Left renal cortex interstitium (tissue), 4 donors: Measurements from ENCODE around the gene TUBB4B. TPM values are rescaled to one million over a fixed set of nuclear protein-coding genes. Genes with fewer than 3 reads are reported as not detected.

ENCODE experiments used
- DNase-seq, 4 donors: peaks; one replicate each; pipeline ENCODE4 v3.0.0-alpha.2; 2013; ENCODE audit warnings: low read depth in 4 of 4, low spot score in 2 of 4, missing footprints in 1 of 4
- polyA plus RNA-seq, 4 donors: library from polyadenylated mRNA; unstranded; fragments of 120-200 nt; gene quantifications; one replicate each; pipeline ENCODE4 v1.2.1, GENCODE V29; 2013; ENCODE audit not compliant: insufficient read length in 4 of 4

Gene TUBB4B
- 100 to 1,000 TPM; 324 to 444 (median 393) TPM for polyA plus RNA-seq

DNA sequence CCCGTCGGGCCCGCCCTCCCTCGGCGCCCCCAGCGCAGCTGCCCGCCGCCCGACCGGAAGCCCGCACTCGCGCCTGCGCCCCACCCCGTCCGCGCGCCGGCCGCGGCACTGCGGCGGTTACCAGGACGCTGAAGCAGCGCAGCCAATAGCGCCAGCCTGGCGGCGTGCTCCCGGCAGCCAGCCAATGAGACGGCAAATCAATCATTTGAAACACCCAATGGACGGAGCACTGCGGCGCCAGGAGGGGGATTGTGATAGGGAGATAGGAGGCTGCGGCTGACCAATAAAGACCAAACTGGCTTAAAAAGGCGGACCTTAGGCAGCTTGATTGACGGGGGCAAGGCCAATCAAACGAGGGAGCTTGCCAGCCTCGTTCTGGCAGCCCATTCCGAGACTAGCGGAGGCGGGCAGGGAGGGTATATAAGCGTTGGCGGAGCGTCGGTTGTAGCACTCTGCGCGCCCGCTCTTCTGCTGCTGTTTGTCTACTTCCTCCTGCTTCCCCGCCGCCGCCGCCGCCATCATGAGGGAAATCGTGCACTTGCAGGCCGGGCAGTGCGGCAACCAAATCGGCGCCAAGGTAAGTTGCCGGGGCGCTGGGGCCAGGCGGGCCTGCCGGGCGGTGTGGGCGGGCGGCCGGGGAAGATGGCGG is at the start of gene TUBB4B:
TUBB4B (plus strand) TSS at position 447 of the 649 bp plus-strand sequence; CDS start at position 521, 74 bp downstream.
- peak; percentile 97 to 99 (median 98) for DNase-seq

DNA sequence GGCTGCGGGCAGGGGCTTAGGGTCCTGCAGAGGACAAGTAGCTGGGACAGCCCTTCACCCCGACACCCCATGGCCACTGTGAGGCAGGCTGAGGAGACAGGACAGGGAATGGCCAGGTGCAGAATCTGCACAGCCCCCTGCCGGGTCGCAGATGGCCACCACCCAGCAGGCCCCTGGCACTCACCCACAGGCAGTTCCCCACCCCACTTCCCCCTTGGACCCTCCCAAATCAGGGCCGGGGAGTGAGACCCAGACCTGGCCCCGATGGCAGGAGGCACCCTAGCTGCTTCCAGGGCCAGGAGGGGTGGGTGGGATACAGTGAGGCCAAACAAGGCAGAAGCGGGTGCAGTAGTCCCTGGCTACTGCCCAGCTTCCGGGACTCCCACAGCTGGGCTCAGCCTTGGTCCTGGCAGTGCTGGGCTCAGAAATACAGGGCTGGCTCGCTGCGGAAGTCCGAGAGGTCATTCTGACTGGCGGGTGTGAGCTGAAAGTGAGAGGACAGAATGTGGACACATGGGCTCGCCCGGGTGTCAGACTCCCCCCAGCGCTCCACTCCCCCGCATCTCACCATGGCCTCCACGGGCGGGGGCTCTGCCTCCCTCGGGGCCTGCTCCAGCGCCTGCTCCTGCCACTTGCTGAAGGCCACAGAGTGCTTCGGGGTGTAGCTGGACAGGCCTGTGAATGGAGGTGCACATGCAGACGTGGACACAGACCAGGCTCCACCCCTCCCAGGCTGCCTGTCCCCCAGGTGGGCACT is 49.2 kb upstream of the TUBB4B start:
- no peak for DNase-seq

DNA sequence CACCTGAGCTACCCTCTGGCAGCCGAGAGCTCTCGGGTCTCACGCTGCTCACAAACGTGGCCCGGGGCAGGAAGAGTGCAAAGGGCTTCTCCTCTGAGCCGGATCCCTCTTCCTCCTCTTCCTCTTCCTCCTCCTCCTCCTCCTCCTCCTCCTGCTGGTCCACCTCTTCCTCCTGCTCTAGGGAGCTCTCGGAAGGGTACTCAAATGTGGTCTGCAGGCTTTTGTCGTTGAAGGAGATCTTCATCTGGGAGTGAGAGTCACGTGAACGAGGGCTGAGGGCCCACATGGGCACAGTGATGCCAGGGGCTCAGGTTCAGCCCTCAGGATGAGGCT is 48.7 kb upstream of the TUBB4B start:
- DNase-seq, result no peak

DNA sequence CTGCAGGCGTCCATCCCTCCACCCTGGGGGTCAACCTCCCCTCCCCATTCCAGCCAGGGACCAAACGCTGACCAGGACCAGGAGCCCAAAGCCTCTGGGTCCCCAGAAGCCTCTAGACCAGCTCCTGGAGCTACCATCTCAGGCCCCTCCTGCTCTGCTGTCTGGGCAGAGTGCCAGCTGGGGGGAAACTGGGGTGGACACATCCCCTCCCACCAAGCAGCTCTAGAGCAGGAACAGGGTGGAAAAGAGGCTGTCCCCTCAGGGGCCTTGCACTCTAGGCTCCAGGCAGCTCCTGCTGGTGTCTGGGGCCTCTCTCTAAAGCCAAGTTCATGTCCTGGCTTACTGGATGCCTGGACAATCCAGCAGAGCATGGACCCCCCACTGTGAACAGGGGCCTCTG is 48.2 kb upstream of the TUBB4B start:
- no peak for DNase-seq

DNA sequence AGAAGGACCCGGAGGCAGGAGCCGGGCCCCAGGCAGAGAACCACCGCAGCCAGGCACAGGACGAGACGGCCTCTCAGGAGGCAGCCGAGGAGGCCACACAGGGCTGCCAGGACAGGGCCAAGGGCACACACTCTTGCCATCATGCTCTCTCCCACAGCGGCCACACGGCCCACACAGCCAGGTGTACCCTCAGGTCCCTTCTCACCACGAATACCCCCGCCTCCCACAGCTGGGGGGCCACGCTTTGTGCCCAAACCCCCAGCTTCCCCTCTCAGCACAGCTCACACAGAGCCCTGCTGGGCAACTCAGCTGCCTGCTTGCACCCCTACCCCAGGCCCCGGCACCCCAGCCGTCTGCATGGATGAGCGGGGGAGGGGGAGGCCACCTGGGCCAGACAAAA is 47.3 kb upstream of the TUBB4B start:
- DNase-seq, result no peak

DNA sequence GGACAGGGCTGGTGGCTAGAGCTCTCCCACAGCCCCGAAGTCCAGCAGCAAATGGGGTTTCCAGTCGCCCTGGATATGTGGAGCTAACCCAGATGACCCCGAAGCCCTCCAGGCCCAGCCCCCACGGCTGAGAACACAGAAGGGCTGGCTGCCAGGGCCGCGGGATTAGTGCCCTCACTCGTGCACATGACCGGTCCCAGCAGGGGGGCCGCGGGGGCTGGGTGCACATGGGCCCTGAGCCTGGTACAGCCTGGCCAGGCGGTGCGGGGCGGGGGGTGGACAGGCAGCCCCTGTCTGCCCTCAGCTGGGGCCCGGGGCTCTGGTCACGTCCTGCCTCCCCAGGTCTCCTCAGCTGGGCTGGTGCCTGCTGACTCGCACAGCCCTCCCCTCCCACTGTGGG is 46.7 kb upstream of the TUBB4B start:
- DNase-seq, result no peak

DNA sequence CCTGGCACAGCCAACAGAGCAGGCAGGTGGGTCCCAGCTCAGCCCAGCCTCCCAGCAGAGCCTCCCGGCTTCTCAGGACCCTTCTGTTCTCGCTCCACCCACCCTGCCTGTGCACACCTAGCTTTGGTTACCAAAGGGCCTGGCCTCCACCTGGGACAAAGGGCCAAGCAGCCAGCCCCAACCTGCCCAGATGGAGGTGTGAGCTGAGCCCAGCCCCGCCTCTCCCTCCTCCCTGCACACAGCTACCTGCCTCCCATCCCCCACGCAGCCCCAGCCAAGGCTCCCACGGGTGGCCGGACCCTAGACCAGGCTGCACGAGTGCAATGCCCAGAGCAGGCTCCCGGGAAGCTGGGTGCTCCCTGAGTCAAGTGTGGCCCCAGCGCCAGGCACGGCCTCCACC is 46.2 kb upstream of the TUBB4B start:
- DNase-seq, result no peak

DNA sequence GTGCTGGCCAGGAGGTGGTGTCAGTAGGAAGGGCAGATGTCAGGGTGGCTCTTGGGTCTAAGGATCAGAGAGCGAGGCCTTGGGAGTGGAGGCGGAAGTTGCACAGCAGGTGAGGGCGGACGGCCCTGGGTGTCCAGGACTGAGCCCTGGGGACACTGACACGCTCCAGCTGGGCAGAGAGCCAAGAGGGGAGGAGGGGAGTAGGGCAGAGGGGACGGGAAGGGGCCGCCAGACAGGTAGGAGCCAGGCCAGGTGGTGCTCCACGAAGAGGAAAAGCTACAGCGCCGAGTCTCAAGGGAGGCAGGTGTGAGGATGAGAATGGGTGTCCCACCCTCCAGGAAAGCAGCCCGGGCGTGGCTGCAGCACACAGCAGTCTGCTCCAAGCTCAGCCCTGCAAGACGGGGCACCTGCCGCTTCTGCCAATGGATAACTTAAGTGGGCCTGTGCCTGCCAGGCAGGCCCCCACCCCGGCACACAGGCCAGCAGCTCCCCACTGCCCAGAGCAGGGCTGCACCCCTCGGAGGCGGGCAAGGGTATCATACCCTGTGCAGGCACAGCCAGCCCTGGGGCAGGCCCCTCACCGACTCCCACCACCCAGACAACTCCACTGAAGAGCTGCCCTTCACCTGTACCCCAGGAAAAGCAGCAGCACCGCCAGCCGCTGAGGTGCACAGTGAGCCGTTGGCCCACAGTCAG is 45.4 kb upstream of the TUBB4B start:
- no peak for DNase-seq

DNA sequence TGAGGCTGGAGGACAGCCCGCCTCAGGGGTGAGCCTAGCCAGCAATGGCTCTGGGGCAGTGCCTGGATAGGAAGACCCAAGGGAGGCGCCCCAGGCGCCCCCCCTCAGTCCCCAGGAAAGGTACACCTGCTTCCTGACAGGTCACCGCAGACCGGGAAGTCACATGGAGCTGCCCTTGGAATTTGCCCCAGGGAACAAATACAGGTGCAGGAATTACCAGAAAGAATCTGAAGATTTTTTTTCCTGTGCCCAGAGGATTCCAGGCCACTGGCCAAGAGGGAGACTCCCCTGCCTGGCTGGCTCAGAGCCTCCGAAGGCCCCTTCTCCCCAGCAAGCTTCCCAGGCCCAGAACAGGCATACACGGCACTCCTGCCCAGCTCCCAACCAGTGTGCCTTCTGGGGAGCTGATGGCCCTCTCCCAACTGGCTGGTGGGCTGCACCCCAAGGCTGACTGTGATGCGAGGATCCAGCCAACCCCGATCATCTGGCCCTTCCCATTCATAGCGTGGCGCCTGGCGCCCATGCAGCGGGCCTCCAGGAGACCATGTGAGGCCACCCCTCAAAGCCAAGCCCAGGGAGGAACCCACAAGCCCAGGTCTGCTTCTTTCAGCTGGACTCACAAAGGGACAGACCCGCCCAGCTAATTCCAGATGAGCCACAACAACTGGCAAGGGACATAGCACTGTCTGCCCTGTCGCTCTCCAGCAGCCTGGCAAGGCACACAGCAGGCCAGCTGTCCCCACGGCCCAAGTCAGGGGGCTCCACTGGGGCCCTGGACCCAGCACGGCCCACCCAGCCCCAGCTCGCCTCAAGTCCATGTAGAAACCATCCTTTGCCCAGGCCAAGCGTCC is 42.8 kb upstream of the TUBB4B start:
- DNase-seq, result no peak

DNA sequence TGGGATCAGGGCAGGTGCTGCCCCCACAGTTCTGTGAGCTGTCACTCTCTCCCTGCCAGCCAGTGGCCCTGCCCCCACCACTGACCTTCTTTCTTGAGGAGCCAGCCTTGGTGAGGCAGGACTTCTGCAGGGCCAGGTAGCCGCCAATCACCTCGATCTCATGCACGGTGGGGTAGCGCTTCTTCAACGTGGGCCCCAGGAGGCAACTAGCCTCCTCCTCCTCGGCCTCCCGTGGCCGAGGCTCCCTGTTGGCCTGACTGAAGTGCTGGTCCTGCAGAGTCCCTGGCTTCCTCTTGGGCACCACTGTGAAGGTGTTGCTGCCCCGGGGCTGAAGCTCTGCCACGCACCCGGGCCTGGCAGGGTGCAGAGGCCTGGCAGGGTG is 42.2 kb upstream of the TUBB4B start:
- no peak for DNase-seq

DNA sequence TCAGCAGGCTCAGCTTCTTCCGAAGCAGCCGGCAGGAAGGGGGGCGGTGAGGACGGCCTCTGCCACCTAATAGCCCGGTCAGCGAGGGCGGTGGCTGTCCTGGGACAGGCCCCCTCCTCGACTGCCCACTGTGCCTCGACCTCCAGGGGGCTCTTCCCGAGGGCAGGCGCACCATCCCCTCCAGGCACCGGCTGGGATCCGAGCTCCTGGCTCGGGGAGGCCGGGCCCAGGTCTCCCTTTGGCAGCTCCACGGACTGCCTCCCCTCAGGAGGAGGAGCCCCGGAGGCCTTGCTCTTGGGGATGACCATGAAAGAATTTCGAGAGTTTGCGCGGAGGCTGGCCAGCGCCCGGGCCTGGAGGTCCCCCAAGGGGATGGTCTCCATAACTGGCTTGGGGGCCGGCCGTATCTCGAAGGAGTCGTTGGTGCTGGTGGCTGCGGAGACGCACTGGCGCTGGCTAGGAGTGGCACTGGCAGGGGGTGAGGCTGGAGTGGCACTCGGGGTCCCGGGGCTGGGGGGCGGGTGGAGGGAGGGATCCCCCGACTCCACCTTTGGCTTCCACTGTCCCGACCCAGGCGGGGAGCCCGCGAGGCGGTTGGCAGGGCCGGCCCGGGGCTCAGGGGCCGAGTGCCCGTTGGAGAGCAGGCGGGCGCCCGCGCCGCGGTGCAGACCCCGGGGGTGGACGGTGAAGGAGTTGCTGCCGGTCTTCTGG is 41.5 kb upstream of the TUBB4B start:
- no peak for DNase-seq

DNA sequence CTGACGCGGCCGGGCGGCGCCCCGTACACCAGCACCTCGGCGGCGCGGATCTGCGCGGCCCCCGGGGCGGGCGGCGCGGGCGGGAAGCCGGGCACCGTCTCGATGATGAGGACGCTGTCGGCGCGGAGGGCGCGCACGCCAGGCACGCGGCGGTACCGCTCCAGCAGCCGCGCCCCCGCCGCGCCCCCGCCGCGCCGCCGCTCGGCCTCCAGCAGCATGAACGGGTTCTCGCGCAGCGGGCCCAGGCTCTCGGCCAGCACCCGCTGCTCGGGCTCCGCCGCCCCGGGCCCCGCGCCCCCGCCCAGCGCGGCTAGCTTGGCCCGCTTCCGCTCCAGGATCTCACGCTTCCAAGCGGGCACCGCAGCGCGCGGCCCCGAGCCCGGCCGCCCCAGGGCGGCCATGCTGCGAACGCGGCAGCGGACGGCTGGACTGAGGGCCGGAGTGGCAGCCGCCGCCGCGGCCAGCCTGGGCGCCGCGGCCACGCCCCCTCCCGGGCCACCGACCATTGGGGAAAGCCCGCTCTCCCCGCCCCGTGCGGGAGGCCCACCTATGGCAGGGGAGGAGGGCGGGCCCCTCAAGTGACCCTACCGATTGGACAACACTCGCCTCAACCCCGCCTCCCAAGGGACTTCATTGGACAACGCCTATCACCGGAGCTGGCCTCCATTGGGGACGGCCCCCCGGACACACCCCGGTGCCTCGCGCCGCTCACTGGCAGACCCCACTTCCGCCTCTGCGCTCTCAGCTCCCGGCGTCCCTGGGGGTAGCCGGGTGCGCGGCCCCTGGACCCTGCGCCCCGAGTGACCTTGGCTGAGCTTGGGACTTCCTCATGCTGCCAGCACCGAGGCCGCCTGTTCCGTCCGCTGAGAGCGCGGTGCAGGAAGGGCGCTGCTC is 40.5 kb upstream of the TUBB4B start, which contains the start of gene TPRN:
TPRN (minus strand) TSS at position 431 of the 894 bp plus-strand sequence; CDS start at position 401, 30 bp downstream.
- DNase-seq, result peak; percentile 89 to 98 (median 94)

DNA sequence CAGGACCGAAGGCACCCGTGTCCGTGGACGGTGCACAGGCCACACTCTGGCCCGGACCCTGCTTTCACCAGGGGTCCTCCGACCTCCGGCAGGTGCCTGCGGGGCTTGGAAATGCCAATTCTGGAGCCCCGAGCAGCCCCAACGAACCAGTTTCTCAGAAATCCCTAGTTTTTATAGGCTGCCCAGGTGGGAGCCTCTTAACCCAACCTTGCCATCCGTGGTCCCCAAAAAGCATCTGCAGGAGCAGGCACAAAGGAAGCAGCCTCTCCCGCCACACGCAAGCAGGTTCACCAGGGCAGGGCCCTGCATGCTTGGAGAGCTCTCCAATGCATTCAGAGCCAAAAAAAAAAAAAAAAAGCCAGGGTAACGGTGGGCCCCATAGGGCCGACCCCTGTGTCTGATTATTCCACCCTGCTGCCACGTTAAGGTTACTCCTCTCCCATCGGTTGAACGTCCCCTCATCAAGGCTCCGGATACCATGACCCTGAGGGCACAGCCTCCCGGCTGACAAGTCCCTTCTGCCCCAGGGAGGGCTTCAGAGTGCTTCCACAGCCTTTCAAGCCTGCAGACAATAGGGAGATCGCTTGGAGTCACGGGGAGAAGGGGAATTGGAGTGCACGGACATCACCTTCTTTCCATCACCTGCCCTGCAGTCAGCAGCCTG is 39.8 kb upstream of the TUBB4B start:
- no peak for DNase-seq

DNA sequence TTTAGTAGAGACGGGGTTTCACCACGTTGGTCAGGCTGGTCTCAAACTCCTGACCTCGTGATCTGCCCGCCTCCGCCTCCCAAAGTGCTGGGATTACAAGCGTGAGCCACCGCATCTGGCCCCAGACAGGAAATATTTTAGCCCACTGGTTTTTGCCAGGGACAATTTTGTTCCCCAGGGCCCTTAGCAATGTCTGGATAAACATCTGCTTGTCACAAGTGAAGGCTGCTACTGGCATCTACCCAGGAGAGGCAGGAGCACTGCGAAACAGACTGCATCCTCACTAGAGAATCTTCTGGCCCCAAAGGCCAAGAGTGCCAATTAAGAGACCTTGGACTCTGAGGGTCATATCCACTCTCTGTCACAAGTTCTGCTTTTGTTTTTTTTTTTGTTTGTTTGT is 38.1 kb upstream of the TUBB4B start:
- DNase-seq, result no peak

DNA sequence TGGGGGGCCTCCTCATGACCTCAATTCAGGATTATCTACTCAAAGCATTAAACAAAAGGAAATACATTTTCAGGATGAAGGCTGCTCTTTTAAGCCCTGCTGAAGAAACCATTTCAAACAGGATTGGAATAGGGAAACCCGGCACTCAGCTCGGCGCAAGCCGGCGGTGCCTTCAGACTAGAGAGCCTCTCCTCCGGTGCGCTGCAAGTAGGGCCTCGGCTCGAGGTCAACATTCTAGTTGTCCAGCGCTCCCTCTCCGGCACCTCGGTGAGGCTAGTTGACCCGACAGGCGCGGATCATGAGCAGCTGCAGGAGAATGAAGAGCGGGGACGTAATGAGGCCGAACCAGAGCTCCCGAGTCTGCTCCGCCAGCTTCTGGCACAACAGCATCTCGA is 36.4 kb upstream of the TUBB4B start:
- DNase-seq, result no peak

DNA sequence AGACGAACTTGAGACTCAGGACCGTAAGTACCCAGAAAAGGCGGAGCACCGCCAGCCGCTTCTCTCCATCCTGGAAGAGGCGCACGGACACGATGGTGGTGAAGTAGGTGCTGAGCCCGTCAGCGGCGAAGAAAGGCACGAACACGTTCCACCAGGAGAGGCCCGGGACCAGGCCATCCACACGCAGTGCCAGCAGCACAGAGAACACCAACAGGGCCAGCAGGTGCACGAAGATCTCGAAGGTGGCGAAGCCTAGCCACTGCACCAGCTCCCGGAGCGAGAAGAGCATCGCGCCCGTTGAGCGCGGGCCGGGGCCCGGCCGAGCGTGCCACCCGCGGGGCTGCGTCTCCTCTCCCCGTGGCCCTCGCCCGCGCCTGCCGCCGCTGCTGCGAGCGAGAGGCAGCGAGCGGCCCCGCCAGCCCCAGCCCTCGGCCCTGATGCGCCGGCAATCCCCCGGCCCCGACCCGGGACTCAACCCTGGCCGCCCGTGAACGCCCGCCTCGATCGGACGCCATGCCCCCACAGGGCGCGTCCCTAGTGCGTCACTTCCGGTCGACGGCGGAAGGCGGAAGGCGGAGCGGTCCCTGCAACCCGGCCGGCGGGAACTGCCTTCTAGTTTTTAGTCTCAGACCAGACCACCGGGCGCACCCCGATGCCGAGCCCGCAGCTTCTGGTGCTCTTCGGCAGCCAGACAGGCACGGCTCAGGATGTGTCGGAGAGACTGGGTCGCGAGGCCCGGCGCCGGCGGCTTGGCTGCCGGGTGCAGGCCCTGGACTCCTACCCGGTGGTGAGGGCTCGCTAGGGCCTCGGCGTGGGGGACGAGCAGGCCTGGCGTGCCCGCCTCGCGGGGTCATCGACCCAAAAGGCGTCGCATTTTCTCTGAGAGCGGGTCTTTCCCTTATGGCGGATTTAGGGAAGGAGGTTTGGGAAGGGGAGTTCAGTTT is 35.7 kb upstream of the TUBB4B start, which contains the start of the genes NDOR1 and TMEM203:
NDOR1 (plus strand) TSS at position 575 of the 944 bp plus-strand sequence; CDS start at position 653, 78 bp downstream.
TMEM203 (minus strand) TSS at position 523 of the 944 bp plus-strand sequence; CDS start at position 289, 234 bp downstream.
- peak in 1 of 4 donors; percentile 88 for DNase-seq

DNA sequence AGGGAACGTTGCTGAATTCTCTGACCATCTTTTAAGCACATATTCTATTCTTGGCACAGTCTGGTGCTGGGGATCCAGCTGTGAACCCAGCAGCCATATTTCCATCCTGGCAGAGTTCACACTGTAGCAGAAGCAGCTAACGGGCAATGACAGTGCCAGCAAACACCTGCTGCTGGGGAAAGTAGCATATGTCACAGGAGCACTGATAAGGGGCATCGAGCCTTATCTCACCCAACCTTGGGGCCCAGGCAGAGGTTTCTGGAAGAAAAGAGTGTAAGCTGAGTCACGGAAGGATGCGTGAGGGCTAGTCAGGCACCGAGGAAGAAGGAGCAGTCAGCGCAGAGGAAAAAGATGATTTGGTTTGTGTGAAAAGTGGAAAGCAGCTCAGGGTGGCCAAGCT is 34.5 kb upstream of the TUBB4B start:
- no peak for DNase-seq
